Heart left ventricle (tissue), 16 donors: ENCODE measurements around the gene DSCAML1. TPM values are rescaled to one million over a fixed set of nuclear protein-coding genes. Genes with fewer than 3 reads are reported as not detected.
A peak's percentile ranks its signal among the peaks of the same experiment; 100 is the strongest.

Experiments
- ATAC-seq, 4 donors: fragments of 200-7000 bp; cut with Tn5 transposase; one replicate each; pipeline ENCODE4 v1.9.1; 2020 to 2022; ENCODE audit warnings: moderate library complexity in 4 of 4, mild to moderate bottlenecking in 3 of 4, moderate number of reproducible peaks in 1 of 4
- DNase-seq, 5 donors: peaks; one replicate each; pipeline ENCODE4 v3.0.0-alpha.2; 2020
- H3K27ac ChIP-seq, 12 donors: fragments of 200-600 bp; sonication (generic) in 4 of 12; one replicate each; pipeline versions ENCODE4 v1.5.0 to v1.8.0; 2016 to 2022; ENCODE audit warnings: mild to moderate bottlenecking in 2 of 12
- H3K27me3 ChIP-seq, 9 donors: fragments of 200-600 bp; sonication (generic) in 2 of 9; one replicate each; pipeline versions ENCODE4 v1.5.1 to v1.8.0; 2016 to 2022; ENCODE audit warnings: mild to moderate bottlenecking in 3 of 9
- H3K36me3 ChIP-seq, 9 donors: fragments of 200-600 bp; sonication (generic) in 2 of 9; one replicate each; pipeline versions ENCODE4 v1.5.0 to v1.8.0; 2018 to 2022; ENCODE audit warnings: mild to moderate bottlenecking in 2 of 9
- H3K4me1 ChIP-seq, 12 donors: fragments of 200-600 bp; sonication (generic) in 4 of 12; one replicate each; pipeline versions ENCODE4 v1.5.0 to v1.8.0; 2016 to 2022; ENCODE audit warnings: mild to moderate bottlenecking in 3 of 12
- H3K4me3 ChIP-seq, 12 donors: fragments of 200-600 bp; sonication (generic) in 4 of 12; one replicate each; pipeline versions ENCODE4 v1.5.0 to v1.8.0; 2017 to 2022; ENCODE audit warnings: mild to moderate bottlenecking in 9 of 12, moderate library complexity in 4 of 12
- H3K9me3 ChIP-seq, 12 donors: fragments of 200-600 bp; sonication (generic) in 4 of 12; one replicate each; pipeline versions ENCODE4 v1.5.0 to v1.8.0; 2016 to 2022; ENCODE audit warnings: mild to moderate bottlenecking in 1 of 12
- CTCF ChIP-seq, 12 donors: fragments of 200-600 bp; sonication (generic) in 4 of 12; IDR thresholded peaks; one replicate each; pipeline versions ENCODE4 v1.5.0 to v1.8.0; 2018 to 2022; ENCODE audit warnings: antibody characterized with exemption in 12 of 12, mild to moderate bottlenecking in 5 of 12
- POLR2A ChIP-seq, 2 donors: fragments of 450-650 bp; IDR thresholded peaks; one replicate each; pipeline ENCODE4 v1.6.1; 2017; ENCODE audit warnings: antibody characterized with exemption in 2 of 2, mild to moderate bottlenecking in 2 of 2, moderate library complexity in 2 of 2
- WGBS, 4 donors: extraction: QIAGEN DNeasy Blood & Tissue Kit in 2 of 4; methylation state at CpG; one replicate each; pipeline versions ENCODE4 v1.1.5 to v1.1.7; 2013 to 2018; 5-methylcytosine and 5-hydroxymethylcytosine counted together
- intact Hi-C, 10 donors: fragments of 100-400 bp; cut with DNase I; formaldehyde crosslinking; loops; one replicate each; pipeline versions ENCODE4 v1.11.1 to v1.14.2; 2022
- polyA plus RNA-seq, 2 donors: library from polyadenylated mRNA; stranded (reverse); fragments of 200-250 nt; gene quantifications; one replicate each; pipeline ENCODE4 v1.2.3, GENCODE V29; 2013
- total RNA-seq, 9 donors: library from RNA; depleted of rRNA in 2 of 9; stranded (reverse); fragments of >200 nt in 2 of 9; fragmentation: NEBNext Ultra II Directional in 3 of 9; extraction: Animal tissue kit (Norgen Biotek cat#: 25700) in 3 of 9; gene quantifications; one replicate each; pipeline versions ENCODE4 v1.1.0 to v1.2.4, GENCODE V29; 2016 to 2023
- donor health status: ischemic (EF 13 %, LVEDD 7.1; RV severe dilation, severe dysfunction).
- donor health status: healthy with polysubstance abuse.
- donor health status: DM: no; HTN: yes; CAD: no.
- donor health status: DM: no; HTN: no; CAD: no.
- donor health status: ischemic (EF 25% LVEDD 6.9; RV normal size, moderate dysfunction).
- donor health status: ischemic (EF 25% LVEDD 5.7; RV mildly dilated, moderate dysfunction).
- donor health status: healthy.
- donor health status: DM: yes; HTN: yes; CAD: no.
- donor health status: ischemic (EF 35%, LVEDD 5.7; RV mildly dilated, moderate dysfunction).
- donor health status: nonischemic (EF 11% LVEDD 7.7; RV severe dilation, severe dysfunction).
- donor health status: DM: yes; HTN: yes; CAD: no.
- donor health status: PGD.
- donor health status: ischemic (EF 29% LVEDD 5.4; RV normal size, mild dysfunction).
- donor health status: nonischemic (EF 23%, LVEDD 6.1; RV moderate dilation, normal function).

The DSCAML1 gene
- total and polyA plus RNA-seq, 11 donors = 0.05 to 1.7 (median 0.76) TPM

- Histone ChIP-seq H3K27ac (no peak overlapping the region), H3K4me1 (peaks cover 0 to 4% (median 0%) of the 10 kb centered on the region in 12 donors), H3K4me3 (no peak overlapping the region), H3K9me3 (no peaks in the 10 kb centered on the region), H3K27me3 (no peaks in the 10 kb centered on the region), H3K36me3 (no peaks in the 10 kb centered on the region)
- no peak for TF ChIP-seq POLR2A (IDR thresholded peaks at IDR 0.05)
- TF ChIP-seq CTCF (IDR thresholded peaks at IDR 0.05) = no peak
- WGBS, 4 donors = 48 to 64% (median 57%) methylated on average over 8 of the region's 8 CpGs
- DNase-seq = no peak
- intact Hi-C loops = no loop called here
- no peak for ATAC-seq
These were observed 81.2 kb downstream of the DSCAML1 start for GRCh38 chr11:117715801-117716200.

GRCh38 chr11:117713538-117713991 lies 83.5 kb downstream of the DSCAML1 start:
- ATAC-seq (no peak), DNase-seq (no peak)
- intact Hi-C loops = no loop called here
- WGBS, 4 donors = 94 to 98% (median 96%) methylated on average over 6 of the region's 6 CpGs
- peaks cover 0 to 7% (median 0%) of the 10 kb centered on the region in 12 donors for H3K9me3 ChIP-seq
- no peak for TF ChIP-seq CTCF (IDR thresholded peaks at IDR 0.05)
- no peak for TF ChIP-seq POLR2A (IDR thresholded peaks at IDR 0.05)
- H3K4me1 ChIP-seq = peaks cover 0 to 4% (median 0%) of the 10 kb centered on the region in 12 donors
- no peak overlapping the region for H3K27ac ChIP-seq
- peaks cover 0 to 6% (median 0%) of the 10 kb centered on the region in 9 donors for H3K27me3 ChIP-seq
- H3K36me3 ChIP-seq = no peaks in the 10 kb centered on the region
- no peak overlapping the region for H3K4me3 ChIP-seq

GRCh38 chr11:117712530-117712929 lies 84.5 kb downstream of the DSCAML1 start:
- Histone ChIP-seq H3K4me1 (no peaks in the 10 kb centered on the region), H3K9me3 (peaks cover 0 to 7% (median 0%) of the 10 kb centered on the region in 12 donors), H3K4me3 (no peak overlapping the region), H3K27me3 (peaks cover 0 to 6% (median 0%) of the 10 kb centered on the region in 9 donors), H3K27ac (no peak overlapping the region), H3K36me3 (no peaks in the 10 kb centered on the region)
- peak in 1 of 5 donors; percentile 2 for DNase-seq
- TF ChIP-seq POLR2A (IDR thresholded peaks at IDR 0.05) (no peak), CTCF (IDR thresholded peaks at IDR 0.05) (no peak)
- ATAC-seq = no peak
- 96 to 97% (median 96%) methylated on average over 13 of the region's 13 CpGs for WGBS, 4 donors
- intact Hi-C loops = no loop called here

GRCh38 chr11:117711331-117711730 lies 85.7 kb downstream of the DSCAML1 start:
- ATAC-seq (no peak), DNase-seq (no peak)
- no peaks in the 10 kb centered on the region for H3K36me3 ChIP-seq
- H3K4me3 ChIP-seq = no peak overlapping the region
- TF ChIP-seq POLR2A (IDR thresholded peaks at IDR 0.05) = no peak
- no peaks in the 10 kb centered on the region for H3K4me1 ChIP-seq
- peaks cover 0 to 7% (median 0%) of the 10 kb centered on the region in 12 donors for H3K9me3 ChIP-seq
- WGBS, 4 donors = 67 to 71% (median 67%) methylated on average over 7 of the region's 7 CpGs
- H3K27me3 ChIP-seq = peaks cover 0 to 6% (median 0%) of the 10 kb centered on the region in 9 donors
- intact Hi-C loops = no loop called here
- no peak overlapping the region for H3K27ac ChIP-seq

GRCh38 chr11:117710211-117710610 lies 86.8 kb downstream of the DSCAML1 start:
- H3K27ac ChIP-seq = no peak overlapping the region
- no peak overlapping the region for H3K4me3 ChIP-seq
- H3K9me3 ChIP-seq = peaks cover 0 to 7% (median 0%) of the 10 kb centered on the region in 12 donors
- intact Hi-C loops = no loop called here
- peaks cover 0 to 5% (median 0%) of the 10 kb centered on the region in 12 donors for H3K4me1 ChIP-seq
- H3K27me3 ChIP-seq = peaks cover 0 to 6% (median 0%) of the 10 kb centered on the region in 9 donors
- H3K36me3 ChIP-seq = no peaks in the 10 kb centered on the region
- ATAC-seq (no peak), DNase-seq (peak in 1 of 5 donors; percentile 4)
- TF ChIP-seq POLR2A (IDR thresholded peaks at IDR 0.05) (no peak), CTCF (IDR thresholded peaks at IDR 0.05) (no peak)
- WGBS, 4 donors = 87 to 93% (median 90%) methylated on average over 4 of the region's 4 CpGs
